KMS-11 (cell line): ENCODE results near the gene EPHB2.

Experiments used
- H2AFZ ChIP-seq: fragments of 200-600 bp; sonication (generic); 2 replicates; pipeline ENCODE4 v1.6.1; 2016; ENCODE audit warnings: antibody characterized with exemption, mixed run types, low read depth
- H3K27ac ChIP-seq: fragments of 200-600 bp; sonication (generic); 2 replicates; pipeline ENCODE4 v1.6.1; 2016; ENCODE audit warnings: mild to moderate bottlenecking, mixed run types
- H3K27me3 ChIP-seq: fragments of 200-600 bp; sonication (generic); 2 replicates; pipeline ENCODE4 v1.6.1; 2017; ENCODE audit warnings: mild to moderate bottlenecking, low read depth, mixed run types, moderate library complexity; ENCODE audit not compliant: insufficient read depth
- H3K36me3 ChIP-seq: fragments of 200-600 bp; sonication (generic); 2 replicates; pipeline ENCODE4 v1.6.1; 2017; ENCODE audit warnings: mild to moderate bottlenecking, mixed run types; ENCODE audit not compliant: insufficient read depth
- H3K4me1 ChIP-seq: fragments of 200-600 bp; sonication (generic); 2 replicates; pipeline ENCODE4 v1.6.1; 2016; ENCODE audit warnings: mild to moderate bottlenecking, low read depth, mixed run types; ENCODE audit not compliant: poor library complexity, severe bottlenecking
- H3K4me2 ChIP-seq: fragments of 200-600 bp; sonication (generic); 2 replicates; pipeline ENCODE4 v1.7.0; 2016; ENCODE audit warnings: mild to moderate bottlenecking, mixed run types
- H3K4me3 ChIP-seq: fragments of 200-600 bp; sonication (generic); IDR thresholded peaks from 2 replicates; pipeline ENCODE4 v1.6.1; 2017; ENCODE audit warnings: low read depth, low read length, mixed read lengths; ENCODE audit not compliant: insufficient read depth
- H3K79me2 ChIP-seq: fragments of 200-600 bp; sonication (generic); 2 replicates; pipeline ENCODE4 v1.6.1; 2016; ENCODE audit warnings: low read depth, mixed run types; ENCODE audit not compliant: insufficient read depth
- H3K9ac ChIP-seq: fragments of 200-600 bp; sonication (generic); 2 replicates; pipeline ENCODE4 v1.6.1; 2016; ENCODE audit warnings: mild to moderate bottlenecking, mixed run types
- H4K20me1 ChIP-seq: fragments of 200-600 bp; sonication (generic); 2 replicates; pipeline ENCODE4 v1.6.1; 2016; ENCODE audit warnings: mild to moderate bottlenecking, mixed run types; ENCODE audit not compliant: insufficient read depth
- TF ChIP-seq, protein P1 (sequence below): fragments of 200-600 bp; sonication (generic); conservative IDR thresholded peaks from 2 replicates; pipeline ENCODE4 v1.6.1; 2017; ENCODE audit warnings: low read depth, mild to moderate bottlenecking, antibody characterized with exemption, low read length, moderate library complexity, mixed read lengths

EPHB2 gene

GRCh38 chr1:22711591-22712501 lies 1.2 kb downstream of the EPHB2 start:
- H4K20me1 ChIP-seq, result no peaks in the 10 kb centered on the region
- H3K4me2 ChIP-seq, result peak overlapping the region; percentile 58
- H3K79me2 ChIP-seq, result no peaks in the 10 kb centered on the region
- peaks cover 16% of the 10 kb centered on the region for H3K4me1 ChIP-seq
- H3K9ac ChIP-seq, result no peak overlapping the region
- H3K27ac ChIP-seq, result no peak overlapping the region
- H2AFZ ChIP-seq, result peak overlapping the region; percentile 11; the same call in 1 of the 2 replicates
- H3K4me3 ChIP-seq, result peak overlapping the region; percentile 62
- H3K36me3 ChIP-seq, result no peaks in the 10 kb centered on the region
- H3K27me3 ChIP-seq, result peaks cover 88% of the 10 kb centered on the region
- TF ChIP-seq, protein P1, sequence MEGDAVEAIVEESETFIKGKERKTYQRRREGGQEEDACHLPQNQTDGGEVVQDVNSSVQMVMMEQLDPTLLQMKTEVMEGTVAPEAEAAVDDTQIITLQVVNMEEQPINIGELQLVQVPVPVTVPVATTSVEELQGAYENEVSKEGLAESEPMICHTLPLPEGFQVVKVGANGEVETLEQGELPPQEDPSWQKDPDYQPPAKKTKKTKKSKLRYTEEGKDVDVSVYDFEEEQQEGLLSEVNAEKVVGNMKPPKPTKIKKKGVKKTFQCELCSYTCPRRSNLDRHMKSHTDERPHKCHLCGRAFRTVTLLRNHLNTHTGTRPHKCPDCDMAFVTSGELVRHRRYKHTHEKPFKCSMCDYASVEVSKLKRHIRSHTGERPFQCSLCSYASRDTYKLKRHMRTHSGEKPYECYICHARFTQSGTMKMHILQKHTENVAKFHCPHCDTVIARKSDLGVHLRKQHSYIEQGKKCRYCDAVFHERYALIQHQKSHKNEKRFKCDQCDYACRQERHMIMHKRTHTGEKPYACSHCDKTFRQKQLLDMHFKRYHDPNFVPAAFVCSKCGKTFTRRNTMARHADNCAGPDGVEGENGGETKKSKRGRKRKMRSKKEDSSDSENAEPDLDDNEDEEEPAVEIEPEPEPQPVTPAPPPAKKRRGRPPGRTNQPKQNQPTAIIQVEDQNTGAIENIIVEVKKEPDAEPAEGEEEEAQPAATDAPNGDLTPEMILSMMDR, result no peak

GRCh38 chr1:22712502-22713271 lies 2.0 kb downstream of the EPHB2 start:
- Histone ChIP-seq H3K9ac (no peak overlapping the region), H3K4me3 (peak overlapping the region; percentile 62), H4K20me1 (no peaks in the 10 kb centered on the region), H3K4me2 (peak overlapping the region; percentile 58), H3K79me2 (no peaks in the 10 kb centered on the region), H2AFZ (no peak overlapping the region; the same call in 1 of the 2 replicates), H3K4me1 (peaks cover 16% of the 10 kb centered on the region), H3K36me3 (no peaks in the 10 kb centered on the region), H3K27me3 (peaks cover 86% of the 10 kb centered on the region), H3K27ac (no peak overlapping the region)
- TF ChIP-seq, protein P1, result no peak

GRCh38 chr1:22714455-22714854 lies 3.8 kb downstream of the EPHB2 start:
- Histone ChIP-seq H3K27me3 (peaks cover 80% of the 10 kb centered on the region), H4K20me1 (no peaks in the 10 kb centered on the region), H3K9ac (no peak overlapping the region), H2AFZ (no peak overlapping the region), H3K36me3 (no peaks in the 10 kb centered on the region), H3K27ac (no peak overlapping the region), H3K4me3 (no peak overlapping the region), H3K79me2 (no peaks in the 10 kb centered on the region), H3K4me1 (peaks cover 16% of the 10 kb centered on the region), H3K4me2 (no peak overlapping the region)
- TF ChIP-seq, protein P1, result no peak

DNA sequence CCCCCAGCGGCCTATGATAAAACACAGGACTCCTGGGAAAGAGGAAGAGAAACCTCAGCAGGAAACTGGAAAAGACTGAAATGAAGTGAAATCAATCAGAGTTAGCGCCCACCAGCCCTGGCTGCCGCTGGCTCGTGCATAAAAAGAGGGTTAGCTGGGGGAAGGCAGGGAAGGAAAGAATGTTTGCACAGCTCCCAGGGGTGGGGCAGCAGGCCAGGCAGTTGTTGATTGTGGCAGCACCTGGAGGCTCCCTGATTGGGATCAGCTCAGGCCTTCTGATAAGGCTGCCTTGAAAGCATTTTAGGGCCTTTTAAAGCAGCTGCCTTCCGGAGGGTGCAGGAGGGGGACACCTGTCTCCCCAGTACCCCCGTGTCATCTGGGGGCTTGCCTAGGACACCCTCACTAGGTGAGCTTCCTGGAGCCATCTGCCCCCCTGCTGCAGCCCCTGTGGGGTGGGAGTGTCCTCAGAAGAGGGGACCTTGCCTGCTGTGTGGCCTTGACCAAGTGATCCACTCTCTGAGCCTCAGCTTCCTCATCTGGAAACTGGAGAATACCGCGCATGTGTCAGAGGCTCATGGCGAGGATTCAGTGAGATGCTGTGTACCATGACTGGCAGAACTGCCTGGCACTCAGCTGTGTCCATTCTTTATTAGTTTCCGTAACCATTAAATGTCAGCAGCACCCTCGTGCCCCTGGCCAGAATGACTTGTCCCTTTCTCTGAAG lies 6.6 kb downstream of the EPHB2 start:
- Histone ChIP-seq H3K27me3 (peaks cover 84% of the 10 kb centered on the region), H3K27ac (no peak overlapping the region), H3K79me2 (no peaks in the 10 kb centered on the region), H3K9ac (no peak overlapping the region), H3K4me1 (peaks cover 8% of the 10 kb centered on the region), H4K20me1 (no peaks in the 10 kb centered on the region), H3K36me3 (no peaks in the 10 kb centered on the region), H2AFZ (no peak overlapping the region), H3K4me3 (no peak overlapping the region), H3K4me2 (no peak overlapping the region)
- TF ChIP-seq, protein P1, result no peak
